Measurements from ENCODE around the gene ROBO2.

The ROBO2 gene

DNA sequence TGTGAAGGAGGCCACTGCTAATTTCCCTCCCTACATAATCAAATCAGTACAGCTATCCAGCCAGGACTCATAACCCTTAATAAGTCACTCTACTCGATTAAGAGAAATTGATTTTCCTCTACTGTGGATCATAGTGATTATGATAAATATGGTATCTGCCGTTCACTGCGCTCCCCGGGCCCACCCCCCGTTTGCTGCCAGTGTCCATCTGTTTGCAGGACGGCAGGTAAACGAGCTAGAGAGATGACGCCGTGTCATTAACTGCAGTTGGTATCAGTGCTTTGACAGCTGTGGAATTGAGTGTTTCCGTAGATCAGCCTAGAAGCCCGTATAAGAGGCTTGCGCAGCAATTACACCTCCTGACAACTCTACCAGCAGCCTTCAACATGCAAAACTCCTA lies 94.9 kb downstream of the ROBO2 start:
- FAIRE-seq (no peak), DNase-seq (ENCODE audit: insufficient read length) (no peak)
- TF ChIP-seq POLR2A (IDR thresholded peaks at IDR 0.05; ENCODE audit: low read depth, low read length): no peak
- TF ChIP-seq TAF1 (IDR thresholded peaks at IDR 0.05; ENCODE audit: borderline replicate concordance, low read depth, low read length): no peak

DNA sequence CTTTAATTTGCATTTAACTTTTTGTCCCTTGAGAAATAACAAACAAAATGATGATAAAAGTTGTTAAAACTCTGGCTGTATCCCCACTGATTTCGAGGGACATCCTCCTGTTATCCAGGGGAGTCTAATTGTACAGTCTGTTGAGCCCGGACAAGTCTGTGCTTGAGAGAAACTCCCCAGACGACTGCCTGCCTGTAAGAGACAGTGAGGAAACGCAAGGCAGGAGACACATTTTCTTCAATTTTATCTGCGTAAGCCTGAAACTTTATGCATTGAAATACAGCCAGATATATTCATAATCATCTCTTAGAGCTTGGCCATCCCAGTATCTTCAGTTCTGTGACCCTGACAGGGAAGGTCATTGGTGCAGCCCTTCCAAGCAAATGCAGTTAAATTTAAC lies 97.7 kb downstream of the ROBO2 start:
- DNase-seq (ENCODE audit: insufficient read length) (no peak), FAIRE-seq (no peak)
- TF ChIP-seq POLR2AphosphoS5 (IDR thresholded peaks at IDR 0.05; ENCODE audit: low read depth, low read length): no peak
- no peak for TF ChIP-seq TAF1 (IDR thresholded peaks at IDR 0.05; ENCODE audit: borderline replicate concordance, low read depth, low read length)
- TF ChIP-seq POLR2A (IDR thresholded peaks at IDR 0.05; ENCODE audit: low read depth, low read length): no peak

DNA sequence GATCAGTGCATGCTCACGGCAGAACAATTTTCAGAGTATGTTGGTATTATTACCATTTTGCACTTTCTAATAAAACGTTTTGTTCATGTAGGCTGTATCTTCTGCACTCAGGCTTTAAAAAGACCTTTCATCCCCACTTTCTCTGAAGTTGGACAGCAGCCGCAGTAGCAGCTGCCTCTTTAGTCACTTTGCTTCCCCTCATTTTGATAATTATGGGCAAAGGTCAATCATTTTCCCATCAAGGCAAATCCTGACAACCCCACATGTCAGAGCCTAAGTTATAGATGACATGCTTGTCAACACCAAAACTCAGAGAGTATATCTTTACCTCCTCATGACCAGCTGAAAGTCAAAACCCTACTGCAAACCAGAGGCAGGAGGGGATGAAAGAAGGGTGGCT lies 99.7 kb downstream of the ROBO2 start:
- no peak for TF ChIP-seq POLR2AphosphoS5 (IDR thresholded peaks at IDR 0.05; ENCODE audit: low read depth, low read length)
- TF ChIP-seq POLR2A (IDR thresholded peaks at IDR 0.05; ENCODE audit: low read depth, low read length): no peak
- TF ChIP-seq TAF1 (IDR thresholded peaks at IDR 0.05; ENCODE audit: borderline replicate concordance, low read depth, low read length): no peak
- FAIRE-seq: no peak
- DNase-seq (ENCODE audit: insufficient read length): no peak

DNA sequence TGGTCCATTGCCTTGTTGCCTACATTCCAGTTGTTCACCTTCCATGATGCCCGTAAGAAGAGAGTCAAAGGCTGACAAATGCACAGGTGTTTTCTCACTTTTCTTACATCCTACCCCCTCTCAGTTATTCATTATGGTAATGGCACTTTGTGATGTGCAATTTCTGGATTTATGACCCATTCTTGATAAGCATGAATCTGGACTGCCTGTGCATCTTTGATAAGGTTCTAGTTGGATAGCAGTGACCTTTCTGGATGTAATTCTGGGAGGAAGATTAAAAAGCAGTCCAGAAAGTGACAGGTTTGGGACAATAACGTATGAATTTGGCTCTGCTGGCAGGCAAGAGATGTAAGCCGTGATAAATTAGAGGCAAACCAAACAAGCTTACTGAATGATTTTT lies 101.5 kb downstream of the ROBO2 start:
- no peak for FAIRE-seq

DNA sequence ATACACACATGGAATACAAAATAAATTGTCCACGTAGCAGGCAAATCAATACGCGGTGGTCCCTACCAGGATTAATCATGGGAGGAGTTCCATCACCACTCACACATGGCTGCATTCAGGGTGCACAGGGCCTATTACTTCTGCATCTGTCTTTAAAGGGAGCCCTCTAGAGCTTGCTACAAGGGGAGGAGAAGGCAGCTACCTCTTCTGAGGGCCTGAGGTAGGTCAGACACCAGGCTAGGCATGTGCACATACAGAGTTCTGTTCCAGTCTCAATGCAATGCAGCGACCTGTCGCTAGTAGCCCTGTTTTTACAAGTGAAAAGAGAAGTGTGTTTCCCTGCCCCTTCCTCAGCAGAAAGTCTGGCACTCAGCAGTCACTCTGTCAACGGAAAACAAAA lies 102.7 kb downstream of the ROBO2 start:
- FAIRE-seq (no peak), DNase-seq (ENCODE audit: insufficient read length) (no peak)
- TF ChIP-seq TAF1 (IDR thresholded peaks at IDR 0.05; ENCODE audit: borderline replicate concordance, low read depth, low read length) (no peak), POLR2A (IDR thresholded peaks at IDR 0.05; ENCODE audit: low read depth, low read length) (no peak), POLR2AphosphoS5 (IDR thresholded peaks at IDR 0.05; ENCODE audit: low read depth, low read length) (no peak)

More for the DNA sequence above, 101.5 kb downstream of the ROBO2 start:
- DNase-seq (ENCODE audit: insufficient read length): no peak
- TF ChIP-seq POLR2A (IDR thresholded peaks at IDR 0.05; ENCODE audit: low read depth, low read length): no peak
- no peak for TF ChIP-seq TAF1 (IDR thresholded peaks at IDR 0.05; ENCODE audit: borderline replicate concordance, low read depth, low read length)
- TF ChIP-seq POLR2AphosphoS5 (IDR thresholded peaks at IDR 0.05; ENCODE audit: low read depth, low read length): no peak

DNA sequence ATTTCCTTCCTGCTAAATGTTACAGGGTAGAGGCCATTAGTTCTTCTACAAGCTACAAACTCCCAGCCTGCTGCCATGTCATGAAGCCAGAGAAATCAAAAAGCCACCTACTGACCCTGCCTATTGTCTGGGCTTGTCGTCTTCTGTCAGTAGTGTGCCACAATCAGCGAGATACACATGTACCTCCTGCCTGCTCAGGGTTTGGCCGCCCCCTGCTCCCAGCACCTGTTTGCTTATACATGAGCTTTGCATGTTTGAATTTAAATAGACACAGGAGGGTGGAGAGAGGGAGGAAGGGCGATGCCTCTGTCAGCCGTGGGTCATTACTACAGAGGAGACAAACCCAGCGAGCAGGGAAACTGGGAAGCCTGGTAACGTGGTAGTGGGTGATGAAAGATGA lies 106.1 kb downstream of the ROBO2 start:
- FAIRE-seq (no peak), DNase-seq (ENCODE audit: insufficient read length) (no peak)
- no peak for TF ChIP-seq POLR2A (IDR thresholded peaks at IDR 0.05; ENCODE audit: low read depth, low read length)

DNA sequence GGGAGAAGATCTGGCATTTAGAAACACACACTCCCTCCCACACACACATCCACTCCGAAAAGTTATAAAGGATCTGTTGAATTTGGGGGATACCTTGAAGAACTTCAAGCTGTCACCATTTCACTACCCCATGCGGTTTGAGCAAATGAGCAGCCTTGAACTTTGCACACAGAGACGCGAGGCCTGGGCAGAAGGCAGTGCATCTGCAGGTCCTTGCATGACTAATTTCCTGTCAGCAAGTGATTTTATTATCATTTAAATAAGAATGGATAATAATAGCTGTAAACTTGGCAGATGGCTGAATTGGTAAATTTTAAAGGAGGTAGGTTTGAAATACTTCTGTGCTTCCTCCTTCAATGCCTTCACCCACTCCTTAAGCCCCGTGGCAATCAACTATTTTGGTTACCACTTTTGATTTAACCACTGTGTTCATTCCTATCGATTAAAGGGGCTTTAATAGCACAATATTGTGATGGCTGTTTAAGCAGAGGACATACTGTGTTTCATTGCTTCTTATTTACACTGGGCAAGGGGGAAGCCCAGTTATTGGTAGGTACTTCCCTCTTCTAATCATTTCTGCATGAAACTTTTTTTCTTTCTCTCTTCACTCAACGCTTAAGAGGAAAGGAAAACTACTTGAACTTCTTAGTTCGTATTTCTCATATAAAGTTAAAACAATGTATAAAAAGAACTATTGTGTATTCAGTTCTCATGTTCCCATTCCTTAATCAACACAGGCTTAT lies 108.1 kb downstream of the ROBO2 start:
- DNase-seq (ENCODE audit: insufficient read length): no peak
- no peak for TF ChIP-seq POLR2AphosphoS5 (IDR thresholded peaks at IDR 0.05; ENCODE audit: low read depth, low read length)
- no peak for TF ChIP-seq POLR2A (IDR thresholded peaks at IDR 0.05; ENCODE audit: low read depth, low read length)
- TF ChIP-seq TAF1 (IDR thresholded peaks at IDR 0.05; ENCODE audit: borderline replicate concordance, low read depth, low read length): no peak
- no peak for FAIRE-seq

DNA sequence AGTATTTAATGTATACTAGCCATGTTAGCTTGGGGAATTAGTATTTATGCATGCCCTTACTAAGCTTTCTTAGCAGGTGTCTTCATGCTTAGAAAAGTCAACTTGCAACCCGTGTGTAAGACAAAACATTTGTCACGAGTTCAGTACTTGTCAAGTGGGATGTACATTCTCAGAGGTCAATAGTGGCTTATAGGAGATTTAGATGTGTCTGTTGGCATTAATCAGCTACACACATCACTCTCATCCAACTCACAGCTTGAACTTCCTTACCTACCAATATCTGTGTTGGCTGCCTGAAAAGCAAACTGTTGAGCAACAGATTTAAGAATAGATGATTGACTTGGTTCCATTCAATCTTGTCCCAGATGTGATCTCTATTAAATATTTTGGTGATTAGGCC lies 109.5 kb downstream of the ROBO2 start:
- FAIRE-seq (no peak), DNase-seq (ENCODE audit: insufficient read length) (no peak)
- TF ChIP-seq TAF1 (IDR thresholded peaks at IDR 0.05; ENCODE audit: borderline replicate concordance, low read depth, low read length): no peak
- no peak for TF ChIP-seq POLR2AphosphoS5 (IDR thresholded peaks at IDR 0.05; ENCODE audit: low read depth, low read length)
- TF ChIP-seq POLR2A (IDR thresholded peaks at IDR 0.05; ENCODE audit: low read depth, low read length): no peak

DNA sequence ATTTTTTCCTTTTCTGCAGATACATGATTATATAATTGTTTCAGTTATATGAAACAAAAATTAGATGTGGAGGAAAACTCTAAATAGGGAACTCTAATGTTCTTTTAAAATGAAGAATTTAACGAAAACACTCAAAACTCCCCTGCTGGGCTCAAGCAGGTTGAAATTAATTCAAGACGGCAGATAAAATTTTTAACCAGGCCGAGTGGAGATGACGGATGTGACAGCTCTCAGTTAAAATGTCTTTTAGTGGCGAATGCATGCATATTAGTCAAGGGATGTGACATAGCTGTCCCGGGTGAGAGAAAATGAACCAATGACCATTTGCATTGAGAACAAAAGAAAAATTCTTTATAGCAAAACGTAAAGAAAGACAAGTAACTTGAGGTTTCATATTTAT lies 110.1 kb downstream of the ROBO2 start:
- FAIRE-seq (no peak), DNase-seq (ENCODE audit: insufficient read length) (no peak)
- TF ChIP-seq POLR2A (IDR thresholded peaks at IDR 0.05; ENCODE audit: low read depth, low read length) (no peak), TAF1 (IDR thresholded peaks at IDR 0.05; ENCODE audit: borderline replicate concordance, low read depth, low read length) (no peak), POLR2AphosphoS5 (IDR thresholded peaks at IDR 0.05; ENCODE audit: low read depth, low read length) (no peak)

DNA sequence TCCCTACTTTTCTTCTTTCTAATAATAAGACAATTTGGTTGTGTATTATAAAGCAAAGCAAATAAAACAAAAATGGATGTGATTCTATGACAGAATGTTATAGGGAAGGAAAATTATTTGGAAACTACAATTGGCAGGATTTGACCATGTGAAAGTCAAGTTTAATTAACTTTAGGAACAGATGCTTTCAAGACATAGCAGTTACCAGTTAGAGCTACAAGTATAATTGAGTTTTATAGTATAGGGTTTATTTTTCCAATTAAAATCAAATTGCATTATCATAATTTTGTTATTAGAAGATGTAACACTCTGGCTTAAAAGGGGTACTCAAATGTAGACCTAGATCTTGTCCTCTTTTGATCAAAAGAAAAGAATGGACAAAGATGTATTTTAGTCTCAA lies 110.9 kb downstream of the ROBO2 start:
- DNase-seq (ENCODE audit: insufficient read length): no peak
- TF ChIP-seq POLR2A (IDR thresholded peaks at IDR 0.05; ENCODE audit: low read depth, low read length): no peak
- no peak for TF ChIP-seq POLR2AphosphoS5 (IDR thresholded peaks at IDR 0.05; ENCODE audit: low read depth, low read length)
- TF ChIP-seq TAF1 (IDR thresholded peaks at IDR 0.05; ENCODE audit: borderline replicate concordance, low read depth, low read length): no peak
- FAIRE-seq: no peak

DNA sequence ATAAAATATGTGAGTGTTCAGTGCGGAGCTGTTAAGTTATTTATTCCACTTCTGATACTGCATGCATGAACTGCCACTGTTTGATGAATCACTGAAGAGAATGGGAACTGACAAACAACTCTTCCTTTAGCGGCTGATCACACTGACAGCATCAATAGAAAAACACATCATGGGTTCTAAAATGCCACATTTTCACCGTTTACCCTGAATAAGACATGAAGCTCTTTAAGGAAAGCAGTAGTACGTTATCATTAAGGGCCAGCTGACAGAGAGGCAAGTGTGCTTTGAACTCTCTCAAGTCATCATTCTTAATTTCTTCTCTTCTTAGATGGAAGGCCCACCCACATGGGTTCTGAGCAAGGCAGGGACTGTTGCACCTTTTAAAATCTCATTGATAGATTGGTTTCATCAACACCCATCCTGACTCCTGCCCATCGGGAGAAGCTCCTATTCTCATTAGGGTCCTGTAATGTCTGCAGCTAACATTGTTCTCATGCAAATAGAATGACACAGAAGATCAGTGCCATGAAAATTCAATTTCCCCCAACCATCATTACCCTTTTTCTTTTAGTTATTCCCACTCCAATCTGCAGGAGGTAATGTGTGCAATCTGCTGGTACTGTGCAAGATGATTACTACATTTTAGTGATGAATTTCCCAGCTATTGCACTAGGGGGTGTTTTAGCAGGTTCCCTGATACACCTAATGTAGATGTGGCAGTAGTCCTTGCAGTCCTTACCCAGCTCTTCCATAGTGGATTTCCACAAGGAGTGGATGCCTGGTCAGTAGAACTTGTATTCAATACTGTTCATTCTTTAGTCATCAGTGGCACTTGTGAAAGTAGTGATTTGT lies 119.1 kb downstream of the ROBO2 start:
- DNase-seq (ENCODE audit: insufficient read length) (no peak), FAIRE-seq (no peak)
- TF ChIP-seq POLR2A (IDR thresholded peaks at IDR 0.05; ENCODE audit: low read depth, low read length) (no peak), TAF1 (IDR thresholded peaks at IDR 0.05; ENCODE audit: borderline replicate concordance, low read depth, low read length) (no peak), POLR2AphosphoS5 (IDR thresholded peaks at IDR 0.05; ENCODE audit: low read depth, low read length) (no peak)

DNA sequence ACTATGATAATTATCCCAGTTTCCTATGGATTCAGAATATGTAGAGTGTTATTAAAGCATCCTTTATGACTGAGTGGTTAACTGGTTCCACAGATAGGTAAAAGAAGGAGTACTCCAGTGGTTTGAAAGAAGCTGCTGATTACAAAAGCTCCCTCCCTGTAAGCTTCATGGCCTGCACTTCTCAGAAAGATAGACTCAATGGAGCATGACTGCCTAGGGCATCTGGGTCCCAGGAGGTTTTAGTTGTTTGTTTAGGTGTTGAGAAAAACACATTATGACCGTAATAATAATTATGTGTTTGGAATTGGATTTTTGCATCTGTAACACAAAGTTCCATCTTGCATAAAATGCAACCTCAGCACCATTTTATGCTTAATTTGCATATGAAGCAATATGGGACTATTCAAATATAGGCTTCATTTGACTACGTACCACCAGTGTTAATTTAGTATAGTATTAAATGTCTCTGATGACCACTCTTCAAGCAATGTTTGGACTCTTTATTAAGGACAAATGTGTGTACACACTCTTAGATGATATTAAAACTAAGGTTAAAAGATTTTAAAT lies 121.1 kb downstream of the ROBO2 start:
- FAIRE-seq (no peak), DNase-seq (ENCODE audit: insufficient read length) (no peak)
- TF ChIP-seq TAF1 (IDR thresholded peaks at IDR 0.05; ENCODE audit: borderline replicate concordance, low read depth, low read length) (no peak), POLR2A (IDR thresholded peaks at IDR 0.05; ENCODE audit: low read depth, low read length) (no peak), POLR2AphosphoS5 (IDR thresholded peaks at IDR 0.05; ENCODE audit: low read depth, low read length) (no peak)

All from GM12892 (cell line).